ENCODE data around the gene TBX18. TPM values are rescaled to one million over a fixed set of nuclear protein-coding genes. Genes with fewer than 3 reads are reported as not detected.

The TBX18 gene
- total and polyA plus RNA-seq, 4 donors: 0.10 to 0.59 (median 0.19) TPM; not detected in 1

DNA sequence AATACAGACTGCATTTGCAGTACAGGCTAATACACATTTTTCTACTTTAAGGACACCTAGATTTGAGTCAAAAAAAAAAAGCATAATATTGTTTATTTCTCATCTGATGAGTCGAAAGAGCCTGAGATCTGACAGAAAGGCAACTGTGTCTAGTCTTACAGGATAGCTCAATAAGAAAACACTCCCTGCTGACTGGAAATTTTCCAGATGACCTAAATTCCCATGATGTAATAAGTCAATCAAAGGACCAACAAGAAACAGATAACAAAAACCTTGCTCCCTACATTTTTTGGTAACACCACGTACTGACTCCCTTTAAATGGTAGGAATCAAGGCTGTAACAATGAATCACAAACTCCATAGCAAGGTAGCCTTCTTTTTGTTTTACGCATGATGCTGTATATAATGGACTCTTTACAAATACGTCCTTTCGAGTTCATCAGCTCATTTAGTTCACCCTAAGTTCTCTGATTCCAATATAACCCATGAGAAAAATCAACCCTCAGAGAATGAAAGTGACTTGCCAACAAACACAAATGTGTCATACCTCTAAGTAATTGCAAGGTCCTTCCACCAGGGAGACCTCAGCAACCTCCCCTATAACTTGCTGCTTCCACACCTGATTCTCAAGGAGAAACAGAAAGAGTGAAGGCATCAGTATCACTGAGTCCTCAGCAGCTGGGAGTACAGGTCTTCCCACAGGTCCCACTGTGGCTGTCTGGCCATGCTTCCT is 12.1 kb downstream of the TBX18 start:
- Histone ChIP-seq H3K4me1 (ENCODE audit: control insufficient read depth in 4 of 4, insufficient read depth in 4 of 4, low read length in 3 of 4) (no peaks in the 10 kb centered on the region), H3K9me3 (ENCODE audit: control insufficient read depth in 4 of 4, low read length in 3 of 4) (no peaks in the 10 kb centered on the region), H3K4me3 (ENCODE audit: low read depth in 1 of 3, low read length in 3 of 3) (no peak overlapping the region), H3K27ac (ENCODE audit: low read depth in 1 of 2, low read length in 2 of 2) (no peak overlapping the region), H3K27me3 (ENCODE audit: control insufficient read depth in 4 of 4, insufficient read depth in 4 of 4, low read length in 3 of 4) (peaks cover 0 to 10% (median 8%) of the 10 kb centered on the region in 4 donors), H3K9ac (ENCODE audit: low read depth in 1 of 2, low read length in 2 of 2) (no peak overlapping the region), H3K36me3 (ENCODE audit: control insufficient read depth in 4 of 4, insufficient read depth in 3 of 4, low read depth in 1 of 4, low read length in 3 of 4) (no peaks in the 10 kb centered on the region)
- no peak for TF ChIP-seq GABPA (IDR thresholded peaks at IDR 0.05 in 1 of 2, conservative IDR thresholded peaks at IDR 0.05 in 1 of 2)
- TF ChIP-seq, protein P1, sequence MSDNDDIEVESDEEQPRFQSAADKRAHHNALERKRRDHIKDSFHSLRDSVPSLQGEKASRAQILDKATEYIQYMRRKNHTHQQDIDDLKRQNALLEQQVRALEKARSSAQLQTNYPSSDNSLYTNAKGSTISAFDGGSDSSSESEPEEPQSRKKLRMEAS (IDR thresholded peaks at IDR 0.05): no peak
- TF ChIP-seq, protein P2, sequence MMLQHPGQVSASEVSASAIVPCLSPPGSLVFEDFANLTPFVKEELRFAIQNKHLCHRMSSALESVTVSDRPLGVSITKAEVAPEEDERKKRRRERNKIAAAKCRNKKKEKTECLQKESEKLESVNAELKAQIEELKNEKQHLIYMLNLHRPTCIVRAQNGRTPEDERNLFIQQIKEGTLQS (IDR thresholded peaks at IDR 0.05): no peak
- no peak for TF ChIP-seq HNF4G (IDR thresholded peaks at IDR 0.05)
- no peak for TF ChIP-seq CTCF (IDR thresholded peaks at IDR 0.05; ENCODE audit: low read depth, low read length, missing input control)
- no peak for TF ChIP-seq SP1 (IDR thresholded peaks at IDR 0.05)
- TF ChIP-seq EGR1 (IDR thresholded peaks at IDR 0.05; ENCODE audit: low read depth in 2 of 2): no peak
- TF ChIP-seq YY1 (IDR thresholded peaks at IDR 0.05): no peak
- TF ChIP-seq RXRA (IDR thresholded peaks at IDR 0.05): no peak
- TF ChIP-seq FOXA2 (IDR thresholded peaks at IDR 0.05): no peak
- no peak for TF ChIP-seq NR2F2 (IDR thresholded peaks at IDR 0.05)
- 69% methylated on average over 5 of the region's 5 CpGs for WGBS
- no peak for DNase-seq (ENCODE audit: low spot score)

DNA sequence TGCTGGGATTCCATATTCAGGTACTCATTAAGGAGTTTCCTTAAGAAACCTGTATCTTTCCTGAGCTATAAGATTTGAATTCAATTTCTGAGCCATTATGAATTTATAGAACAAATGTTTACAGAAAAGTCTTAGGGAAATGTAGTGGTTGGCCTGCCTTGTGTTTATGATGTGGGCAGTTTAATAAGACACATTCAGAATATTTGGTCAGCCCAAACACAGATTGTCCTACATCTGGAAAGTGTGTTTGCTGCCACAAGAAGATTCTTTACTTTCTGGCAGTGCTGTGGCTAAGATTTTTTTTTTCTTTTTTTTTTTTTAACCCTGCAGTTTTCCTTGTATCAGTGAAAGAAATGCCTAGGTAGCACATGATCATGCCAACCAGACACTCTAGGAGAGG is 15.2 kb downstream of the TBX18 start:
- Histone ChIP-seq H3K9me3 (ENCODE audit: control insufficient read depth in 4 of 4, low read length in 3 of 4) (no peaks in the 10 kb centered on the region), H3K36me3 (ENCODE audit: control insufficient read depth in 4 of 4, insufficient read depth in 3 of 4, low read depth in 1 of 4, low read length in 3 of 4) (no peaks in the 10 kb centered on the region), H3K9ac (ENCODE audit: low read depth in 1 of 2, low read length in 2 of 2) (no peak overlapping the region), H3K4me3 (ENCODE audit: low read depth in 1 of 3, low read length in 3 of 3) (no peak overlapping the region), H3K4me1 (ENCODE audit: control insufficient read depth in 4 of 4, insufficient read depth in 4 of 4, low read length in 3 of 4) (no peaks in the 10 kb centered on the region), H3K27me3 (ENCODE audit: control insufficient read depth in 4 of 4, insufficient read depth in 4 of 4, low read length in 3 of 4) (peaks cover 0 to 5% (median 0%) of the 10 kb centered on the region in 4 donors), H3K27ac (ENCODE audit: low read depth in 1 of 2, low read length in 2 of 2) (no peak overlapping the region)
- no peak for TF ChIP-seq NR2F2 (IDR thresholded peaks at IDR 0.05)
- TF ChIP-seq GABPA (IDR thresholded peaks at IDR 0.05 in 1 of 2, conservative IDR thresholded peaks at IDR 0.05 in 1 of 2): no peak
- TF ChIP-seq, protein P2 (IDR thresholded peaks at IDR 0.05): no peak
- TF ChIP-seq, protein P3, sequence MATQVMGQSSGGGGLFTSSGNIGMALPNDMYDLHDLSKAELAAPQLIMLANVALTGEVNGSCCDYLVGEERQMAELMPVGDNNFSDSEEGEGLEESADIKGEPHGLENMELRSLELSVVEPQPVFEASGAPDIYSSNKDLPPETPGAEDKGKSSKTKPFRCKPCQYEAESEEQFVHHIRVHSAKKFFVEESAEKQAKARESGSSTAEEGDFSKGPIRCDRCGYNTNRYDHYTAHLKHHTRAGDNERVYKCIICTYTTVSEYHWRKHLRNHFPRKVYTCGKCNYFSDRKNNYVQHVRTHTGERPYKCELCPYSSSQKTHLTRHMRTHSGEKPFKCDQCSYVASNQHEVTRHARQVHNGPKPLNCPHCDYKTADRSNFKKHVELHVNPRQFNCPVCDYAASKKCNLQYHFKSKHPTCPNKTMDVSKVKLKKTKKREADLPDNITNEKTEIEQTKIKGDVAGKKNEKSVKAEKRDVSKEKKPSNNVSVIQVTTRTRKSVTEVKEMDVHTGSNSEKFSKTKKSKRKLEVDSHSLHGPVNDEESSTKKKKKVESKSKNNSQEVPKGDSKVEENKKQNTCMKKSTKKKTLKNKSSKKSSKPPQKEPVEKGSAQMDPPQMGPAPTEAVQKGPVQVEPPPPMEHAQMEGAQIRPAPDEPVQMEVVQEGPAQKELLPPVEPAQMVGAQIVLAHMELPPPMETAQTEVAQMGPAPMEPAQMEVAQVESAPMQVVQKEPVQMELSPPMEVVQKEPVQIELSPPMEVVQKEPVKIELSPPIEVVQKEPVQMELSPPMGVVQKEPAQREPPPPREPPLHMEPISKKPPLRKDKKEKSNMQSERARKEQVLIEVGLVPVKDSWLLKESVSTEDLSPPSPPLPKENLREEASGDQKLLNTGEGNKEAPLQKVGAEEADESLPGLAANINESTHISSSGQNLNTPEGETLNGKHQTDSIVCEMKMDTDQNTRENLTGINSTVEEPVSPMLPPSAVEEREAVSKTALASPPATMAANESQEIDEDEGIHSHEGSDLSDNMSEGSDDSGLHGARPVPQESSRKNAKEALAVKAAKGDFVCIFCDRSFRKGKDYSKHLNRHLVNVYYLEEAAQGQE (IDR thresholded peaks at IDR 0.05): no peak
- no peak for TF ChIP-seq RAD21 (IDR thresholded peaks at IDR 0.05)
- TF ChIP-seq JUND (IDR thresholded peaks at IDR 0.05): no peak
- no peak for TF ChIP-seq FOXA1 (IDR thresholded peaks at IDR 0.05)
- TF ChIP-seq HNF4A (conservative IDR thresholded peaks at IDR 0.05): no peak
- TF ChIP-seq ZBTB33 (IDR thresholded peaks at IDR 0.05): no peak
- no peak for TF ChIP-seq HNF4G (IDR thresholded peaks at IDR 0.05)
- TF ChIP-seq EGR1 (IDR thresholded peaks at IDR 0.05; ENCODE audit: low read depth in 2 of 2): no peak
- DNase-seq (ENCODE audit: low spot score): no peak
